ENCODE results near the gene SPRY2.
"Not testable (repeated sequence)": the region's sequence is repeated elsewhere in the genome, so short reads cannot be mapped to it uniquely, and the experiment has no call there.

Gene SPRY2

DNA sequence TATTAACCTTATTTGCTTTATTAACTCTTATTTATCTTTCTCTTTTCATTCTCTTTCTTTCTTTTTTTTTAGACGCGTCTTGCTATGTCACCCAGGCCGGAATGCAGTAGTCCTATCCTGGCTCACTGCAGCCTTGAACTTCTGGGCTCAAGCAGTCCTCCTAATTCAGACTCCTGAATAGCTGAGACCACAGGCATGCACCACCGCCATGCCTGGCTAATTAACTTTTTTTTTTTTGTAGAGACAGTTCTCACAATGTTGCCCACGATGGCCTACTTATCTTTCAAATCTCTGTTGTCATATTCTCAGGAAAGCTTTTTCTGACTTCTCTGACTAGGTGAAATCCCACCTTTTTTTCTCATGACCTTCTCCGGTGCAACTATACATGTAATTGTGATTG lies 7.8 kb upstream of the SPRY2 start:
- Histone ChIP-seq H3K36me3 (ENCODE audit: control insufficient read depth, low read length) (no peaks in the 10 kb centered on the region), H3K9me2 (replicated peaks; ENCODE audit: control insufficient read depth, low read length) (no peaks in the 10 kb centered on the region), H4K20me1 (ENCODE audit: control insufficient read depth, insufficient read depth, low read depth, low read length) (no peaks in the 10 kb centered on the region), H3F3A (ENCODE audit: control insufficient read depth, insufficient read depth) (no peaks in the 10 kb centered on the region), H3K4me3 (ENCODE audit: low read length) (no peak overlapping the region), H3K4me2 (ENCODE audit: low read length) (no peak overlapping the region), H3K9me3 (ENCODE audit: control insufficient read depth, insufficient read depth, low read length) (no peaks in the 10 kb centered on the region), H3K4me1 (ENCODE audit: control insufficient read depth, low read length) (no peaks in the 10 kb centered on the region), H3K79me2 (ENCODE audit: control insufficient read depth, low read length) (no peaks in the 10 kb centered on the region), H3K27me3 (ENCODE audit: control insufficient read depth, low read length) (no peaks in the 10 kb centered on the region), H3K27ac (ENCODE audit: low read depth, low read length) (no peak overlapping the region)
- TF ChIP-seq, protein P1, sequence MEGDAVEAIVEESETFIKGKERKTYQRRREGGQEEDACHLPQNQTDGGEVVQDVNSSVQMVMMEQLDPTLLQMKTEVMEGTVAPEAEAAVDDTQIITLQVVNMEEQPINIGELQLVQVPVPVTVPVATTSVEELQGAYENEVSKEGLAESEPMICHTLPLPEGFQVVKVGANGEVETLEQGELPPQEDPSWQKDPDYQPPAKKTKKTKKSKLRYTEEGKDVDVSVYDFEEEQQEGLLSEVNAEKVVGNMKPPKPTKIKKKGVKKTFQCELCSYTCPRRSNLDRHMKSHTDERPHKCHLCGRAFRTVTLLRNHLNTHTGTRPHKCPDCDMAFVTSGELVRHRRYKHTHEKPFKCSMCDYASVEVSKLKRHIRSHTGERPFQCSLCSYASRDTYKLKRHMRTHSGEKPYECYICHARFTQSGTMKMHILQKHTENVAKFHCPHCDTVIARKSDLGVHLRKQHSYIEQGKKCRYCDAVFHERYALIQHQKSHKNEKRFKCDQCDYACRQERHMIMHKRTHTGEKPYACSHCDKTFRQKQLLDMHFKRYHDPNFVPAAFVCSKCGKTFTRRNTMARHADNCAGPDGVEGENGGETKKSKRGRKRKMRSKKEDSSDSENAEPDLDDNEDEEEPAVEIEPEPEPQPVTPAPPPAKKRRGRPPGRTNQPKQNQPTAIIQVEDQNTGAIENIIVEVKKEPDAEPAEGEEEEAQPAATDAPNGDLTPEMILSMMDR (IDR thresholded peaks at IDR 0.05; ENCODE audit: low read depth, low read length, poor library complexity, severe bottlenecking): no peak
- no peak for TF ChIP-seq EZH2phosphoT487 (IDR thresholded peaks at IDR 0.05; ENCODE audit: borderline replicate concordance, low read length)

DNA sequence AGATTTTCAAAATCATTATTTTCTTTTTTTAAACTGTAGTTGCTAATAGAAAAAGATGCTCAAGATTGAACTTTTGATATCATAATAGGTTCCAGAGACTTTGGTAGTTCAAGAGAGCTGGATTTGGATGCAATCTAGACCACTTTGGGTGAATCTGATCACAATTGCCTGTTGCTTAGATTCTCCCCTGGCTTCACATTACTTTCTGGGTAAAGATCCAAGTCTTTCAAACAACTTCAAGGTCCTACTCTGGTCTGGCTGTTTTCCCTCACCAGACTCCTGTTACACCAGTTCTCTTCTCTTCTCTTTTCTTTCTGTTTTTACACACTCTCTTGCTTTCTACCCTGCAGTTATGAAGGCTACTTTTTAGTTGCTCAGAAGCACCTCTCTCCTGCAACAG lies 7.4 kb upstream of the SPRY2 start:
- no peaks in the 10 kb centered on the region for H3K9me3 ChIP-seq (ENCODE audit: control insufficient read depth, insufficient read depth, low read length)

DNA sequence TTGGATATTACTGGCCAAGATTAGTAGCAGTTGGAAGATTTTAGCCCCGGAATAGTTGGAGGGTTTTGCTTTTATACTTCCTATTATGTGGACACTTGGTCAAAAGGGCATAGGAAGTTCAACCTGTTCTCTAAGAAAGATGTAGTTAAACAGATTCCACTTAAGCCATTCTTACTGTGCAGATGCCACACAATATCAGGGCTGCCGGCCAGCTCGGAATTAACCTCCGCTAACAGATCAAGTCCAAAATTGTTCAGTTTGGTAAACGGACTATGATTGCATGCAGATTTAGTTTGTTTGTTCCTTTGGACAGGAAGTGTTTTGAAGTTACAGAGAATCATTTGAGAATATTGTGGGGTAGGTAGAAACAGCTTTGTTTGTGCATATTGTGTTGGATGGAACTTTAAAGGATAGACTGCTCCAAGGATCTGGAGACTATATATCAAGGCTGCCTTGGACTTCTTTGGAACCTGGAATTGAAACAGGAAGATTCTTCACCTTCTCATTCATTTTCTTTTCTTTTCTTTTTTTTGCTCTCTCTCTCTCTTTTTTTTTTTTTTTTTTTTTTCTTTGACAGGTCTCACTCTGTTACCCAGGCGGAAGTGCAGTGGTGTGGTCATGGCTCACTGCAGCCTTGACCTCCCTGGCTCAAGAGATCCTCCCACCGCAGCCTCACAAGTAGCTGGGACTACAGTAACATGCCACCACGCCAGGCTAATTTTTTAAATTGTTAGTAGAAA lies 5.0 kb upstream of the SPRY2 start:
- Histone ChIP-seq H3K4me3 (ENCODE audit: low read length) (no peak overlapping the region), H3K4me1 (ENCODE audit: control insufficient read depth, low read length) (no peaks in the 10 kb centered on the region), H3K9me2 (replicated peaks; ENCODE audit: control insufficient read depth, low read length) (no peaks in the 10 kb centered on the region), H3K9me3 (ENCODE audit: control insufficient read depth, insufficient read depth, low read length) (no peaks in the 10 kb centered on the region), H3K4me2 (ENCODE audit: low read length) (no peak overlapping the region), H4K20me1 (ENCODE audit: control insufficient read depth, insufficient read depth, low read depth, low read length) (no peaks in the 10 kb centered on the region), H3K27ac (ENCODE audit: low read depth, low read length) (no peak overlapping the region), H3F3A (ENCODE audit: control insufficient read depth, insufficient read depth) (no peaks in the 10 kb centered on the region), H3K36me3 (ENCODE audit: control insufficient read depth, low read length) (no peaks in the 10 kb centered on the region), H3K27me3 (ENCODE audit: control insufficient read depth, low read length) (no peaks in the 10 kb centered on the region), H3K79me2 (ENCODE audit: control insufficient read depth, low read length) (no peaks in the 10 kb centered on the region)
- TF ChIP-seq EZH2phosphoT487 (IDR thresholded peaks at IDR 0.05; ENCODE audit: borderline replicate concordance, low read length): no peak
- TF ChIP-seq, protein P1 (IDR thresholded peaks at IDR 0.05; ENCODE audit: low read depth, low read length, poor library complexity, severe bottlenecking): no peak

More for the DNA sequence above, 7.4 kb upstream of the SPRY2 start:
- Histone ChIP-seq H3K27ac (ENCODE audit: low read depth, low read length) (no peak overlapping the region), H3K36me3 (ENCODE audit: control insufficient read depth, low read length) (no peaks in the 10 kb centered on the region), H3K9me2 (replicated peaks; ENCODE audit: control insufficient read depth, low read length) (no peaks in the 10 kb centered on the region), H4K20me1 (ENCODE audit: control insufficient read depth, insufficient read depth, low read depth, low read length) (no peaks in the 10 kb centered on the region), H3K4me2 (ENCODE audit: low read length) (no peak overlapping the region), H3K79me2 (ENCODE audit: control insufficient read depth, low read length) (no peaks in the 10 kb centered on the region), H3K4me3 (ENCODE audit: low read length) (no peak overlapping the region), H3K4me1 (ENCODE audit: control insufficient read depth, low read length) (no peaks in the 10 kb centered on the region), H3K27me3 (ENCODE audit: control insufficient read depth, low read length) (no peaks in the 10 kb centered on the region), H3F3A (ENCODE audit: control insufficient read depth, insufficient read depth) (no peaks in the 10 kb centered on the region)
- TF ChIP-seq, protein P1 (IDR thresholded peaks at IDR 0.05; ENCODE audit: low read depth, low read length, poor library complexity, severe bottlenecking): no peak
- no peak for TF ChIP-seq EZH2phosphoT487 (IDR thresholded peaks at IDR 0.05; ENCODE audit: borderline replicate concordance, low read length)

DNA sequence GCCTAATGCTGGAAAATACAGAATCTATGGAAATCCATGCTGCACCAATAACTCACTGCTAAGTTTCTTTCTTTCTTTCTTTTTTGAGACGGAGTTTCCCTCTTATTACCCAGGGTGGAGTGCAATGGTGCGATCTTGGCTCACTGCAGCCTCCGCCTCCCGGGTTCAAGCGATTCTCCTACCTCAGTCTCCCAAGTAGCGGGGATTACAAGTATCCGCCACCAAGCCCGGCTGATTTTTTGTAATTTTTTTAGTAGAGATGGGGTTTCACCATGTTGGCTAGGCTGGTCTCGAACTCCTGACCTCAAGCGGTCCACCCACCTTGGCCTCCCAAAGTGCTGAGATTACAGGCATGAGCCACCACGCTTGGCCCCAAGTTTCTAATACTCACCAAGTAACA lies 3.1 kb upstream of the SPRY2 start:
- H3K36me3 ChIP-seq (ENCODE audit: control insufficient read depth, low read length); H3K9me2 ChIP-seq (replicated peaks; ENCODE audit: control insufficient read depth, low read length); H3K27ac ChIP-seq (ENCODE audit: low read depth, low read length); H4K20me1 ChIP-seq (ENCODE audit: control insufficient read depth, insufficient read depth, low read depth, low read length); H3K4me2 ChIP-seq (ENCODE audit: low read length); H3F3A ChIP-seq (ENCODE audit: control insufficient read depth, insufficient read depth); H3K9me3 ChIP-seq (ENCODE audit: control insufficient read depth, insufficient read depth, low read length); H3K4me1 ChIP-seq (ENCODE audit: control insufficient read depth, low read length); H3K4me3 ChIP-seq (ENCODE audit: low read length); H3K79me2 ChIP-seq (ENCODE audit: control insufficient read depth, low read length): not testable (repeated sequence)
- H3K27me3 ChIP-seq (ENCODE audit: control insufficient read depth, low read length): peaks cover 15% of the 10 kb centered on the region
